ENCODE measurements around the gene BRD1.
A peak's percentile ranks its signal among the peaks of the same experiment; 100 is the strongest.
"Not testable (repeated sequence)": the region's sequence is repeated elsewhere in the genome, so short reads cannot be mapped to it uniquely, and the experiment has no call there.

Gene BRD1

GRCh38 chr22:49767355-49768062, 60.2 kb downstream of the BRD1 start:
- TF ChIP-seq CTCF (IDR thresholded peaks at IDR 0.05; ENCODE audit: low read depth, low read length) = peak; percentile 86
- H3K4me3 ChIP-seq (replicated peaks in 1 of 2; ENCODE audit: low read depth in 2 of 2, low read length in 2 of 2) = no peak overlapping the region
- DNase-seq (ENCODE audit: low read depth in 2 of 2) = peak; percentile 71 to 73

GRCh38 chr22:49765951-49766350, 61.7 kb downstream of the BRD1 start:
- no peak for TF ChIP-seq CTCF (IDR thresholded peaks at IDR 0.05; ENCODE audit: low read depth, low read length)
- DNase-seq (ENCODE audit: low read depth in 2 of 2) = no peak
- H3K4me3 ChIP-seq (replicated peaks in 1 of 2; ENCODE audit: low read depth in 2 of 2, low read length in 2 of 2) = no peak overlapping the region

- no peak overlapping the region for H3K4me3 ChIP-seq (replicated peaks in 1 of 2; ENCODE audit: low read depth in 2 of 2, low read length in 2 of 2)
- no peak for DNase-seq (ENCODE audit: low read depth in 2 of 2)
- TF ChIP-seq CTCF (IDR thresholded peaks at IDR 0.05; ENCODE audit: low read depth, low read length) = no peak
These were observed 62.4 kb downstream of the BRD1 start for GRCh38 chr22:49765091-49765771.

GRCh38 chr22:49764127-49764581, 63.5 kb downstream of the BRD1 start:
- no peak for DNase-seq (ENCODE audit: low read depth in 2 of 2)
- no peak for TF ChIP-seq CTCF (IDR thresholded peaks at IDR 0.05; ENCODE audit: low read depth, low read length)
- H3K4me3 ChIP-seq (replicated peaks in 1 of 2; ENCODE audit: low read depth in 2 of 2, low read length in 2 of 2) = no peak overlapping the region

GRCh38 chr22:49763696-49764095, 64.0 kb downstream of the BRD1 start:
- no peak for TF ChIP-seq CTCF (IDR thresholded peaks at IDR 0.05; ENCODE audit: low read depth, low read length)
- no peak overlapping the region for H3K4me3 ChIP-seq (replicated peaks in 1 of 2; ENCODE audit: low read depth in 2 of 2, low read length in 2 of 2)
- no peak for DNase-seq (ENCODE audit: low read depth in 2 of 2)

GRCh38 chr22:49763138-49763537, 64.5 kb downstream of the BRD1 start:
- TF ChIP-seq CTCF (IDR thresholded peaks at IDR 0.05; ENCODE audit: low read depth, low read length) = no peak
- no peak for DNase-seq (ENCODE audit: low read depth in 2 of 2)

GRCh38 chr22:49762571-49762970, 65.1 kb downstream of the BRD1 start:
- not testable (repeated sequence) for H3K4me3 ChIP-seq (replicated peaks in 1 of 2; ENCODE audit: low read depth in 2 of 2, low read length in 2 of 2); DNase-seq (ENCODE audit: low read depth in 2 of 2)

More at GRCh38 chr22:49763138-49763537, 64.5 kb downstream of the BRD1 start:
- H3K4me3 ChIP-seq (replicated peaks in 1 of 2; ENCODE audit: low read depth in 2 of 2, low read length in 2 of 2) = no peak overlapping the region
